HG03139 (cell line): ENCODE results near the gene ARHGEF3.

Source experiments
- ATAC-seq: cut with Tn5 transposase; IDR thresholded peaks from one replicate; pipeline ENCODE4 v1.9.1; 2021; ENCODE audit not compliant: unreplicated experiment

Gene ARHGEF3, protein sequence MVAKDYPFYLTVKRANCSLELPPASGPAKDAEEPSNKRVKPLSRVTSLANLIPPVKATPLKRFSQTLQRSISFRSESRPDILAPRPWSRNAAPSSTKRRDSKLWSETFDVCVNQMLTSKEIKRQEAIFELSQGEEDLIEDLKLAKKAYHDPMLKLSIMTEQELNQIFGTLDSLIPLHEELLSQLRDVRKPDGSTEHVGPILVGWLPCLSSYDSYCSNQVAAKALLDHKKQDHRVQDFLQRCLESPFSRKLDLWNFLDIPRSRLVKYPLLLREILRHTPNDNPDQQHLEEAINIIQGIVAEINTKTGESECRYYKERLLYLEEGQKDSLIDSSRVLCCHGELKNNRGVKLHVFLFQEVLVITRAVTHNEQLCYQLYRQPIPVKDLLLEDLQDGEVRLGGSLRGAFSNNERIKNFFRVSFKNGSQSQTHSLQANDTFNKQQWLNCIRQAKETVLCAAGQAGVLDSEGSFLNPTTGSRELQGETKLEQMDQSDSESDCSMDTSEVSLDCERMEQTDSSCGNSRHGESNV

DNA sequence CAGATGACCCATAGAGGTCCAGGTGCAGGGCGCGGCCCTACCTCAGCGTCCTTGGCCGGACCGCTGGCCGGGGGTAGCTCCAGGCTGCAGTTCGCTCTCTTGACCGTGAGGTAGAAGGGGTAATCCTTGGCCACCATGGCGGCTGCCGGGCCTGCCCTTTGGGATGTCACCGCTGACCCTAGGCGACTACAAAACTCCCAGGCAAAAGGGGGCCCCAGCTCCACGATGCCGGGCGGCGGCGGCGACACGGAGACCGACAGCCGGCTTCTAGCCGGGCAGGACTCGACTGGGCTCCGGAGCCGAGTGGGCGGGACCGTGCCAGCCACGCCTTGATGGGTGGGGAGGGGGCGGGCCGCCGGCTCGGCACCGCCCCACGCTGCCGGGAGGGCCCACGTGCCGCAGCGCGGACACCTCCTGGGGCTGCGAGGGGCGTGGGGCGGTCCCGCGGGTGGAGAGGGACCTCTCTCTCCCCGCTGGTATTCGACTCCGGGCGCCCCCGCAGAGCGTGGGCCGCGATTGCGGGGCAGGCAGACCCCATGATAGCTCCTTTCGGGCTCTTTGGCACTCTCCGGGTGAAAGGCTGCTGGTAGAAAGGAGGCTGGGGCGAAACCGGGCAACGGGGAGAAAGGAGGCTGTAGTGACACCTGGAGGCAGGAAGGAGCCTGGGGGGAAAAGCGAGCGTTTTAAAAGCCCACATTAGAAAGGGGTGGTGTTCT is at the start of gene ARHGEF3:
TSS of gene ARHGEF3 (minus strand) at position 288 of the 716 bp plus-strand sequence. CDS start at position 137, 151 bp downstream.
- peak; percentile 79 for ATAC-seq

DNA sequence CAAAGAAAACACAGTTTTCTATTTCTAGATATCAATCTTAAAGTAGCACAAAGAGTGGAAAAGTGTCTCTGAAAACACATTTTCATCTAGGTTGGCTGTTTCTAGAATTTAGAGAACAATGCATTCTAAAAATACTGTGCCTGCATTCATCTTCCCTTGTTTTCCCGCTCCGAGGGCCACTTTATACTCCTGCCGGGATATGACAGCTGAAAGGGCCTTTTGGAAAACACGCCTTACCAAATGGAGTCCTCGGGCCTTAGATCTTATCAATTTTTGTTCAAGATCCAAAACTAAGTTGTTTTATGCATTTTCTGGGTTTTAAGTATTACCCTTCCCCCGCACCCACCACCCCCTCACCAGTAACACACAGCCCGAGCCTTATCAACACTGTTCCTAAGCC is 47.9 kb upstream of the ARHGEF3 start:
- ATAC-seq: no peak

DNA sequence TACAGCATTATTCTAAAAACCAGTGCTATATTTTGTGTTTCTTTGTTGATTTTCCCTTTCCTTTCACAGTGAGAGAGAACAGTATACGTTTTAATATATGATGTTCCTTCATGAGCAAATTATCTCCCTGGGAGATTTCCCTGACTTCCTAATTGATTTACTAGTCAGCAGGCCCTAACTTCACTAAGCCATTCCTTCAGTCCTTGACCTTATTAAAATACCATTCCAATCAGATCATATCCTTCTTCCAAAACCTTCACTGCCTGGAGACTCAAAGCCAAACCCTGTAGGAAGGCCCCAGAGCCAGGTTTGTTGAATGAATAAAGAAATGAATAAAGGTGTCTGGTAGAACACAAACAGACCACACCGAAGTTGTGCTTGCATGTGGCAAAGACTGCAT is 43.8 kb upstream of the ARHGEF3 start:
- no peak for ATAC-seq

DNA sequence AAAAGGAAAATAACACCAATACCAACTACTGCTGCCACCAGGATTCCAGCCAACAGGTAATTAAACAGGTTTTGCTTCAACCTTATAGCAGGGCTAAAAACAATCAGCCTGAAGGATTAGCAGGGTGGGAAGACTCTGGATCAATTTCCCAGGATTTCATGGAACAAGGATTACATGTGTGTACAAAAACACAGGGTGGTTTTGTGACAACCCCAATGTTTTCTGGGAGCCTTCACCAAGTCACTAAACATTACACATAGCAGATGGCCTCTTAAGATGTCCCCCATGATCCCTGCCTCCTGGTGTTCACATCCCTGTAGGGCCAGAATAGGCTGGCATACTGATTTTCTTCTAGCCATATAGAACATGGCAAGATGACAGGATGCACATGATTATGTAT is 42.8 kb upstream of the ARHGEF3 start:
- no peak for ATAC-seq

DNA sequence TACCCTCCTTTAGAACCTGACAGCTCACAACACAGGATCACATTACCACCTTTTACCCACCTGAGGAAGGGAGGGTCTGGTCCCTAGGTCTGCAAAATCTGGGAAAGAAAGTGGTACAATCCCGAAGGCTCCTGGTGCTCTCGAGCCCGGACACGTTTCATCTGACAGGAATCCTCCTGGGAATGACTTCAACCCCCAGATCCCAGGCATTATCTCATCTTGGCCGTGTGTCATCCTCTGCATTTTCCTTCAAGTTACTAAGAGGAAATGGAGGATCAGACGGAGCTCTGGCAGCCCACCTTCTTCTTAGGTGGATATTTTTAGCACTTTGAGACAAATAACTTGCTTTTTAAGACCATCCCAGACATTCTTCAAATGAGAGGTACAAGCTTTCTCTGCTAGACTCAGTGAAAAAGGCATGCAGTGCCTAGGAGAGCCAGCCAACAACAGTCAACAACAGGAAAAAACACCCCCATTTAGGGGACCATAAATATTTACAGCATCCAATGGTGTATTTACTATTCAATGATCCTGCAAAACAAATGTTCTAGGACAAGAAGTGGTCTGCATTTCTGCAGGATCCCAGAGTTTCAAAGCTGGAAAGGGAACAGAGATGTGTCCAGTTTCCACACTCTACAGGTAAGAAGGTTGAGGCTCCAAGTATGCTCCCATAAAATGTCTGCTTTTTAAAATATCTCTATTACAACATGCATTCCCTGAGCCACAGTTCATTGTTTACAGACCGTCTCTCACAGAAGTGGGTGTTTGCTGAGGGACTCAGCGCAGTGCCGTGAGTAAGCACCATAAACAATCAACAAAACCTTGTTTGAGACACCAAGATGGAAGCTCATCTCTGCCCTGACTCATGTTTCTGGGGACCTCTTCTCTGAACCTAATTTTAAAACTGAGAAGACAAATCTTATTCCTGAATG is 38.3 kb upstream of the ARHGEF3 start:
- ATAC-seq: no peak

DNA sequence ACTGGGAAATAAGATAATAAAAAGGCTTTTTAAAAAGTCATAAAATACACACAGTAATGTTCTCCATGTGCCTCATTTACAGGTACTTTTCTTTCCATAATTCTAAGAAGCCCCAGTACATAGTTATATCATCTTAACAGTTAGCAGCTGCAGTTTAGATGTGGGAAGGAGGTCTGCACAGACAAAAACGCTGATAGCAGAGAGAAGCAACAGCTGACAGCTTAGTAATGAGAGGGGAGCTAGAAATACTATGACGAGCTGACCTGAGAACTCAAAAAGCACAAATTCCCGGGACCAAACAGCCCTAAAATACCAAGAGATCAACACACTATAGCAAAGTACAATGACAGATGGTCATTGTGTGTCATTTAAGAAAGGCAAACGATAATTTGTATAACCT is 36.7 kb upstream of the ARHGEF3 start:
- no peak for ATAC-seq

DNA sequence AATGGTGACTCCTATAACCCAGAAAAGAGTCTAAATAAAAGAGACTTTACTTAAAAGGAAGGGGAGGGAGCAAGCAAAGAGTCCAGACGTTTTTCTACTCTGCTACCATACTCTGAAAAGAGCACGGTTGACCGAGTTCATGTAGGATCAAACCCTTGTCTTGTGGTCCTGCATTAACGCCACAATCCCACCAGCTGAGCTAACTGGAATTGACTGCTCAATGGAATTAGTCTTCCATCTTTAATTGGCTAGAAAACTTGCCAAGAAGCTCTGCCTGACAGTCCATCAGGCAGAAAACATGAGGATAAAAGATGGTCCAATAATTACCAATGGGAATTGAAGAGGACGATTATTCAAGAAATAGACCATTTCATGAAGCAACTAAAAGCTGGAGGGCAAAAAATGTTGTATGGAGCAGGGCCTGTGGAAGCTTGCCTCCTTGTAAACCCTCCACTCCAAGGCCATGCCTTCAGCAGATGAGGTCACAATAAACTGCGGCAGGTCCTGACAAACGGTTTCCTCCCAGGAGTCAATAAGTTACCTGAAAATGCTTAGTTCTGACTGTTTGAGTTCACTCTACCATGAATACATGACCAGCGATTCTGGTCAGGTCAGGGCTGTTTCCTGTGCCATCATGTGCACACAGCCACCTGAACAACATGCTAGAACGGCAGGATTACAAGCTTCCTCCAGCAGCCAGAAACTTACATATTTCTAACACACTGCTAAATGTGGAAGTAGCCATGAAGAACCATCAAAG is 35.6 kb upstream of the ARHGEF3 start:
- ATAC-seq: peak; percentile 95

DNA sequence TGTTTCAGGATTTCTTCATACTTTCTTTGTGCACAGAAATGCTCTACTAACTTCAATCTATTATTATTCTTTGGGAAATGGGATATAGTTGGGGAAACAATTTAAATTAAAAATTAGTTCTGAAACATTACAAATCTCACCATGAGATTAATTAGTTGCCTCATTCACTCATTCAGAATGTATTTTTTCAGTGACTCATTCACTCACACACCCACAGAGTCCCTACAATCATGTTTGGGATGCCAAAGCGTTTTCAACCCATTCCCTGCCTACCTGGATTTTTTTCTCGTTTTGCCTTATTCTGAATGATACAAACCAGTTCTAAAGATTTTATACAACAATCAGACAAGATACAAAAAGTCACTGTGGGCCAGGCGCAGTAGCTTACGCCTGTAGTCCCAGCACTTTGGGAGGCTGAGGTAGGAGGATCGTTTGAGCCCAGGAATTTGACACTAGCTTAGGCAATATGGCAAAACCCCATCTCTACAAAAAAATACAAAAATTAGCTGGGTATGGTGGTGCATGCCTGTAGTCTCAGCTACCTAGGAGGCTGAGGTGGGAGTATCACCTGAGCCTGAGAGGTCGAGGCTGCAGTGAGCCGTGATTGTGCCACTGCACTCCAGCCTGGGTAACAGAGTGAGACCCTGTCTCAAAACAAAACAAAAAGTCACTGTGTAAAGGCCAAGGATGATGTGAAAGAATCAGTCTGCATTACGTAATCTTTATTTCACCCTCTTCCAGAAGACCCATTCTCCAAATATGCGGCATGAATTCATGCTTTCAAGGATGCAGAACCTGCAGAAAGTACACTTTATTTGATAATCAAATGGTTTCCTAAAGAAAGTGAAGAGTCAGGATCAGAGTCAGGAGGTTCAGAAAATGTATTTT is 34.8 kb upstream of the ARHGEF3 start:
- no peak for ATAC-seq

DNA sequence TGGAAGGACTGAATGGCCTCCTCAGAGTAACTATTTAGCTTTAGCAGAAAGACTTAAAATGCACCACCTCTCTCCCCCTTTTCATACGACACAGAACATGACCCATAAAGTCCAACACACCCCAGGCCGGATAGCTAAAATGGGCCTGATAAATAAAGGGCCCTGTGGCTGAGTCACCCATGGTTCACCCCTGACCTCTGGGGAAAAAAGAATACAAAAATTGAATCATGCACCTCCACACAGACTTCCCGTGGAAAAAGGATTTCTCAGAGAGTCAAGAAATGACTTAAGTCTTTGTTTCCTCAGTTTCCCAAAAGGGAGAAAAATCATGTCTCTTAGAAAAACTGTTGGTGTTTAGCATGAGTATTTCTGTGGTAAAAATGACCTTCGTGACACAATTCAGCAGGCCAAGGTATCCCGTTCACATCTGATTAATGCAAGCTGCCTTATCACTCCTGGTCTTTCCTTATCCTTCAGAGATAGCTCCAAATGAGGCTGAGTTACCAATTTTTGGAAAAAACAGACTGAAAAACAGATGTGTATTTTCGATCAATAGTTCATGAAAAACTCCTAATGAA is 34.0 kb upstream of the ARHGEF3 start:
- no peak for ATAC-seq

DNA sequence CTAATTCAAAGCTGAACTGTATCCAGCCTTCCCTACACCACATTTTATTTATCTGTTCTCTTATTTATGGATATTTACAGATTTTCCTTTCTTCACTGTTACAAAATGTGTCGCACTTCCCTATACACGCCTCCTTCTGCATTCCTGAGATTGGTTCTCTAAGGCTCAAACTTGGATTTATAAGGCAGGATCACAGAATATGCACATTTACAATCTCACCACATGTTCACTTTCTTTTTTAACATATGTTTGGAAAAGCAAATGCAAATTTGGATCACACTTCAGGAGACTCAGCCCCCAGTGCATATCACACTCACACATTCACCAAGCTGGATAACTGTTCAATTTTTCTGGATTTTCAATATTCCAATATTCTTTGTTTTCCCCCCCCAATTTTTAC is 31.8 kb upstream of the ARHGEF3 start:
- no peak for ATAC-seq

DNA sequence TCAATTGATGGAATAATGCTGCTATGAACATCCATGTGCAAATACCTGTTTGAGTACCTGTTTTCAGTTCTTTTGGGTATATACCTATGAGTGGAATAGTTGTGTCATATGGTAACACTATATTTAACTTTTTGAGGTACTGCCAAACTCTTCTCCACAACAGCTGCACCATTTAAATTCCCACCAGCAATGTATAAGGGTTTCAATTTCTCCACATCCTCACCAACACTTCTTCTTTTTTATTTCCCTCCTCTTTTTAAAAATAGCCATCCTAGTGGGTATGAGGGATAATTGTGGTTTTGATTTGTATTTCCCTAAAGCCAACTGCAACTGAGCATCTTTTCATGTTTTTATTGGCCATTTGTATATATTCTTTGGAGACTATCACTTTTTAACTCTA is 31.3 kb upstream of the ARHGEF3 start:
- ATAC-seq: no peak

DNA sequence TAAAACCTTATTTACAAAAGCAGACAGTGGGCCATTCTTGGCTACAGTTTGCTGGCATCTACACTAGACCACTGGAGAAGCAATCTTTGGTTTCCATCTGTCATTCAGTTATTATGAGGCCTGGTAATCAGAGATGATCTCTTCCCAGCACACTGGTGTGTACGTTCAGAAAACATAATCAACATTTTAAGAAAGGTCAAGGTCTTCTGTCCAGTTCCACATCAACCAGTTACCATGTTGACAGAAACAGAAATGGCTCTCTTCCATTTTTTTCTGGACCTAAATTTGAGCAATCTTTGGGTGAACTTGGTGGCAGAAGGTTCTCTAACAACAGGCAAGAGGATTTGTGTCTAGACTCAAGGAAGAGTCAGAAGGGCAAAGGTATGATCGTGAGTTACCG is 29.8 kb upstream of the ARHGEF3 start:
- ATAC-seq: no peak

DNA sequence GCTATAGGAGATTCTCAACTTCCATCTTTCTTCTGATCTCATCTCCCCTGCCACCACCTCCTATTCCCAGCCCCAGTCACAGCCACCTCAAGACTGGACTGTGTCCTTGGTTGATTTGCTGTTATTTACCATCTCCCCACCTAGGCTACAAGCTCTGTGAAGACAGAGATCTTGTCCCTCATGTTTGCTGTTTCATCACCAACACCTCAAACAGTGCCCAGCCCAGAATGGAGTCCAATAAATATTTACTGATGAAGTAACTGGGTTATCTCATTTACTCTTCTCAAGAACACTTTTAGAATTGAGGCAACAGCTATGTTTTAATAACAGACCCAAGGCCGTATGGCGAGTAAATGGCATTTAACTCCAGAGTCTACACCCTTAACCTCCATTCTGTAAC is 29.1 kb upstream of the ARHGEF3 start:
- ATAC-seq: no peak

DNA sequence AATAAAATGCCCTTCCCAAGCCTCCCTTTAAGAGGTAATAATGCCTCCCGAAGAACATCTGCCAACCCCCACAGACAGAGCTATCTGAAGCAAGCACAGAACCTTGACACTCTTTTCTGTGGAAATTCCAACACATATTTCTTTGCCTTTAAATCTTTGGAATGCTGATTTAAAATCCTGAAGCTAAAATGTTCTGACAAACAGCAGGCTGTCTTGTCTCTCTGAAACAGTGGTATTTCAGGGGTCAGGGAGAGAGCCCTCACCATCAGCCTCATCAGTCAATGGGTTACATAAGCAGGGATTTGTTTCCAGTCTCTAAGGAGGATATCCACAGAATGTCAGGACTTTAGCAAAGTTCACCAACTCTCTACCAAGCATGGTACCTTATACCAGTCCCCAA is 27.8 kb upstream of the ARHGEF3 start:
- no peak for ATAC-seq

DNA sequence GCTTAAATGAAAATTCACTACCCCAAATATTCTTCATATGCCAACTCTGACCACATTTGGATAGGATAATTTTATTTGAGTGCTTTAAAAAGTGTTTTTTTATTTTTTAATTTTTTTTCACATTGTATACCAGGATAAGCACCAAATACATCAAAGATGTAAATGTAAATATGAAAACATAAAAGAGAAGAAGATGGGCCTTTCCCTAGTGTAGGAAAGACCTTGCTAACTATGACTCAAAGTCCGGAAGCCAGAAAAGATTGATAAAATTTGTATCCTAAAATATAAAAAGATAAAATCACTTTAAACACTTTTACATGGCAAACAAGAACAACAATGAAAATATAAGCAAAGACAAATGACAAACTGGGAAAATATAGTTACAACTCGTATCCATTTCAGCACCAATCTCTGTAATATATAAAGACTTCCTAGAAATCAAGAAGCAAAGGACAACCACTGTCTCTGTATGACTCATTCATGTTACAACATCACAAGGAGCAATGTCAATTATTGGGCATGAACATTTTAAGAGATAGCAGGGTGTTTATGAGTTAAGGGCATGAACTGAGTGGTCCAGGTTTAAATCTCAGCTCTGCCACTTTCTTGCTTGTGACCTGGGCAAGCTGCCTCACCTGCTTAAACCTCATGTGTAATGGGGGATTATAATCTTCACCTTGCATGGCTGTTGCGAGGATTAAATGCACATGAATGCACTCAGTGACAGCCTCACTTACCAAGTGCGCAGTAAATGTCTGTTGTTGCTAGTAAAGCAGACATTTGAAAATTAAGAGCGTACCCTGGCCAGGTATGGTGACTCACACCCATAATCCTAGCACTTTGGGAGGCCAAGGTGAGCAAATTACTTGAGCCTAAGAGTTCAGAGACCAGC is 25.3 kb upstream of the ARHGEF3 start:
- ATAC-seq: no peak

DNA sequence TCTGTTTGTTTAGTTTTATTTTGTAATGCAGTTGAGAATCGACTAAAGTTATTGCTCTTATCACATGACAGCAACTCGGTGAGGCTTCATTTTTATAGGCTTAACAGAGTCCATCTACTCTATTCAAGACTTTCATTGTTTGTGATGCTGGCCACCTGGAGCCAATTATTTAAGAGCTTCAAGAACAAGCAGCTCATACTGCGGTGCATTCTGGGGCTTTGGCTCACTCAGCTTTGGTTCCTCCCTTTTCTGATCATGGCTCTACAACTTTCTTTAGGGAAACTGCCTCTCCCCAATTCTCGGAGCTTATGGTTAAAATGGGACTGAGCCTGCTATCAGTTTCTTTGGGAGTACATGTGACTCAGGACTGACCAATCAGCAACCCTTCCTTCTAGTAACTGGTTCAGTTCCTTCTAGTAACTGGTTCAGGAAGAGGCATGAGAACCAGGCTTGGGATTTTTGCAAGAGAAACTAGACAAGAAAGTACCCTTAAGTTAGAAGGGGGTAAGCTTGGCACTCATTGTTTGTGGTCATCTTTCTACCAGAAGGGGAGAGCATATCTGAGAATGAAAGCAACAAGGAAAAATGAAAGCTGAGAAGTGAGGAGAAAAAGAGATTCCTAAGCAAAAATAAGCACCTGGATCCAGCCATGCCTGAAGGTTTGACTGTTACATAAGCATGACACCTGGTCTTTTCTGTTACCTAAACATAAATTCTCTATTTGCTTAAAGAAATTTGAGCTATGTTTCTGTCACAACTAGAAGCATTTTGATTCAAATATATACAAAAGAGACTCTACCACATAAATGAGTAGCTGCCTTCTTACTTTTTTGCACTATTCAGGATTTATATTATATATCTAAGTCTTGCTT is 24.1 kb upstream of the ARHGEF3 start:
- no peak for ATAC-seq
